ENCODE results near the gene MAP6. TPM values are rescaled to one million over a fixed set of nuclear protein-coding genes. Genes with fewer than 3 reads are reported as not detected.

Gene MAP6
- total RNA-seq, 2 donors from 2014 or later: 0.21 to 0.24 TPM

GRCh38 chr11:75631086-75631730 is 37.6 kb downstream of the MAP6 start:
- no peak for ATAC-seq (replicated peaks)
- Mint-ChIP-seq H3K4me1 (no peaks in the 10 kb centered on the region), H3K36me3 (ENCODE audit: low read depth) (no peaks in the 10 kb centered on the region), H3K9me3 (no peaks in the 10 kb centered on the region), H3K4me3 (no peak overlapping the region), H3K27ac (no peak overlapping the region), H3K27me3 (peaks cover 43% of the 10 kb centered on the region)

GRCh38 chr11:75627906-75628668 is 40.8 kb downstream of the MAP6 start:
- Mint-ChIP-seq H3K36me3 (ENCODE audit: low read depth) (no peaks in the 10 kb centered on the region), H3K27me3 (peaks cover 28% of the 10 kb centered on the region), H3K27ac (no peak overlapping the region), H3K9me3 (no peaks in the 10 kb centered on the region), H3K4me3 (no peak overlapping the region), H3K4me1 (no peaks in the 10 kb centered on the region)
- ATAC-seq (replicated peaks): no peak

GRCh38 chr11:75626889-75627529 is 41.8 kb downstream of the MAP6 start:
- Mint-ChIP-seq H3K27ac (no peak overlapping the region), H3K4me3 (no peak overlapping the region), H3K27me3 (peaks cover 22% of the 10 kb centered on the region), H3K9me3 (no peaks in the 10 kb centered on the region), H3K4me1 (no peaks in the 10 kb centered on the region), H3K36me3 (ENCODE audit: low read depth) (no peaks in the 10 kb centered on the region)
- ATAC-seq (replicated peaks): no peak

GRCh38 chr11:75625991-75626888 is 42.6 kb downstream of the MAP6 start:
- Mint-ChIP-seq H3K27me3 (peaks cover 14% of the 10 kb centered on the region), H3K36me3 (ENCODE audit: low read depth) (no peaks in the 10 kb centered on the region), H3K4me1 (no peaks in the 10 kb centered on the region), H3K9me3 (no peaks in the 10 kb centered on the region), H3K27ac (peak overlapping the region; percentile 15), H3K4me3 (no peak overlapping the region)
- ATAC-seq (replicated peaks): no peak

- Mint-ChIP-seq H3K9me3 (no peaks in the 10 kb centered on the region), H3K27me3 (peaks cover 11% of the 10 kb centered on the region), H3K4me3 (no peak overlapping the region), H3K36me3 (ENCODE audit: low read depth) (no peaks in the 10 kb centered on the region), H3K27ac (no peak overlapping the region), H3K4me1 (no peaks in the 10 kb centered on the region)
- no peak for ATAC-seq (replicated peaks)
Measured at GRCh38 chr11:75625021-75625420, 43.8 kb downstream of the MAP6 start.

- Mint-ChIP-seq H3K9me3 (no peaks in the 10 kb centered on the region), H3K27me3 (peaks cover 7% of the 10 kb centered on the region), H3K36me3 (ENCODE audit: low read depth) (no peaks in the 10 kb centered on the region), H3K27ac (no peak overlapping the region), H3K4me3 (no peak overlapping the region), H3K4me1 (no peaks in the 10 kb centered on the region)
- ATAC-seq (replicated peaks): no peak
Measured at GRCh38 chr11:75616281-75616680, 52.6 kb downstream of the MAP6 start.

- no peak for ATAC-seq (replicated peaks)
- H3K36me3 Mint-ChIP-seq (ENCODE audit: low read depth): no peaks in the 10 kb centered on the region
- no peaks in the 10 kb centered on the region for H3K9me3 Mint-ChIP-seq
- H3K4me1 Mint-ChIP-seq: no peaks in the 10 kb centered on the region
- H3K4me3 Mint-ChIP-seq: no peak overlapping the region
- peaks cover 7% of the 10 kb centered on the region for H3K27me3 Mint-ChIP-seq
- no peak overlapping the region for H3K27ac Mint-ChIP-seq
Measured at GRCh38 chr11:75615751-75616150, 53.1 kb downstream of the MAP6 start.

- ATAC-seq (replicated peaks): no peak
- H3K9me3 Mint-ChIP-seq: no peaks in the 10 kb centered on the region
- H3K4me1 Mint-ChIP-seq: no peaks in the 10 kb centered on the region
- H3K4me3 Mint-ChIP-seq: no peak overlapping the region
- H3K27me3 Mint-ChIP-seq: peaks cover 4% of the 10 kb centered on the region
- H3K36me3 Mint-ChIP-seq (ENCODE audit: low read depth): no peaks in the 10 kb centered on the region
- H3K27ac Mint-ChIP-seq: no peak overlapping the region
Measured at GRCh38 chr11:75611823-75612222, 57.0 kb downstream of the MAP6 start.

- no peak overlapping the region for H3K27ac Mint-ChIP-seq
- no peaks in the 10 kb centered on the region for H3K4me1 Mint-ChIP-seq
- no peaks in the 10 kb centered on the region for H3K9me3 Mint-ChIP-seq
- H3K36me3 Mint-ChIP-seq (ENCODE audit: low read depth): no peaks in the 10 kb centered on the region
- no peak for ATAC-seq (replicated peaks)
- H3K27me3 Mint-ChIP-seq: peaks cover 18% of the 10 kb centered on the region
- no peak overlapping the region for H3K4me3 Mint-ChIP-seq
Measured at GRCh38 chr11:75606099-75606498, 62.7 kb downstream of the MAP6 start.

GRCh38 chr11:75603791-75604736 is 64.8 kb downstream of the MAP6 start:
- Mint-ChIP-seq H3K27me3 (peaks cover 18% of the 10 kb centered on the region), H3K27ac (no peak overlapping the region)

GRCh38 chr11:75602951-75603350 is 65.9 kb downstream of the MAP6 start:
- Mint-ChIP-seq H3K27ac (no peak overlapping the region), H3K36me3 (ENCODE audit: low read depth) (no peaks in the 10 kb centered on the region), H3K9me3 (no peaks in the 10 kb centered on the region), H3K4me3 (no peak overlapping the region), H3K4me1 (no peaks in the 10 kb centered on the region), H3K27me3 (peaks cover 18% of the 10 kb centered on the region)
- ATAC-seq (replicated peaks): no peak

More at GRCh38 chr11:75603791-75604736, 64.8 kb downstream of the MAP6 start:
- no peak for ATAC-seq (replicated peaks)
- Mint-ChIP-seq H3K4me1 (no peaks in the 10 kb centered on the region), H3K9me3 (no peaks in the 10 kb centered on the region), H3K36me3 (ENCODE audit: low read depth) (no peaks in the 10 kb centered on the region), H3K4me3 (no peak overlapping the region)

- no peak for ATAC-seq (replicated peaks)
- no peaks in the 10 kb centered on the region for H3K4me1 Mint-ChIP-seq
- no peak overlapping the region for H3K27ac Mint-ChIP-seq
- no peak overlapping the region for H3K4me3 Mint-ChIP-seq
- H3K9me3 Mint-ChIP-seq: no peaks in the 10 kb centered on the region
- H3K36me3 Mint-ChIP-seq (ENCODE audit: low read depth): no peaks in the 10 kb centered on the region
- peaks cover 14% of the 10 kb centered on the region for H3K27me3 Mint-ChIP-seq
Measured at GRCh38 chr11:75601494-75601893, 67.3 kb downstream of the MAP6 start.

- Mint-ChIP-seq H3K27me3 (peaks cover 18% of the 10 kb centered on the region), H3K9me3 (no peaks in the 10 kb centered on the region), H3K27ac (no peak overlapping the region), H3K4me1 (peaks cover 5% of the 10 kb centered on the region), H3K4me3 (no peak overlapping the region), H3K36me3 (ENCODE audit: low read depth) (no peaks in the 10 kb centered on the region)
- no peak for ATAC-seq (replicated peaks)
Measured at GRCh38 chr11:75600356-75600755, 68.5 kb downstream of the MAP6 start.
